ENCODE measurements around the gene KAZN.

KAZN gene

DNA sequence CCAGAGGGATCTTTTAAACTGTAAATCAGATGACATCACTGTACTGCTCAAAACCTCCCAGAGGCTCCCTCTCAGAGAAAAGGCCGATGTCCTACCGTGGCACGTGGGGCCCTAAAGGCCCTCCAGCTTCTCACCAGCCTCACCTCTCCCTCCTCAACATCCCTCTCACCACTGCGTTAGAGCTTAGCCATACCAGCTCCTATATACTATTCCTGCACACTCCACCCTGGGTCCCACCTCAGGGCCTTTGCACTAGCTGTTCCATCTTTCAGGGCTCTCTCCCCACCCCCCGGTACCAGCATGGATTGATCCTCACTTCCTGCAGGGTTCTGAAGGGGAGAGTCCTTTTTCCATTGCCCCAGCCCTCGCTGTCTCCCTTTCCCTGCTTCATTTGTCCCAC lies 111.8 kb downstream of the KAZN start:
- H3K9ac ChIP-seq (ENCODE audit: low read length), result no peak overlapping the region
- H3K4me1 ChIP-seq (ENCODE audit: control insufficient read depth, insufficient read depth, low read length), result peaks cover 3% of the 10 kb centered on the region; the same call in 1 of the 2 replicates
- H3K27ac ChIP-seq (ENCODE audit: low read depth, low read length), result no peak overlapping the region
- H3K9me3 ChIP-seq (ENCODE audit: control insufficient read depth, insufficient read depth, low read depth, low read length), result peaks cover 30% of the 10 kb centered on the region
- H3K27me3 ChIP-seq (ENCODE audit: control insufficient read depth, insufficient read depth, low read length), result no peaks in the 10 kb centered on the region
- H3K4me3 ChIP-seq (ENCODE audit: low read depth, low read length), result no peak overlapping the region
- peaks cover 21% of the 10 kb centered on the region for H3K36me3 ChIP-seq (ENCODE audit: control insufficient read depth, insufficient read depth, low read length)

DNA sequence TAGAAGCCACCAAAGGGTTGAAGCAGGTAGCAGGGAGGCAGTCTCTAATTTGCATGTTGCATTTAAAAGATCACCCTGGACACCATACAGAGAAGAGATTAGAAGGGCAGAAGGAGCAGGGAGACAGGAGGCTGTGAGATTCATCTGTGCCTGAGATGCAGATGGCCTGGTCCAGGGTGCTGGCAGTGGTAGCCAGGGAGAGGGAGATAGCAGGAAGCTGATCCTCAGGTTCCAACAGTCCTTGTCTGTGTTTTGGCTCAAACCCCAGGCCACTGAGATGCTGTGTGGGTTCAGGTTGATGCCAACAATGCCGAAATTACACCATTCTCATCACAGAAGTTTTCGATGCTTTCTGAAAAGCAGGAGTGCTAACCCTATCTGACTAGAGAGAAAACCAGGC lies 113.7 kb downstream of the KAZN start:
- Histone ChIP-seq H3K4me3 (ENCODE audit: low read depth, low read length) (no peak overlapping the region), H3K27me3 (ENCODE audit: control insufficient read depth, insufficient read depth, low read length) (no peaks in the 10 kb centered on the region), H3K4me1 (ENCODE audit: control insufficient read depth, insufficient read depth, low read length) (peaks cover 10% of the 10 kb centered on the region; the same call in 1 of the 2 replicates), H3K27ac (ENCODE audit: low read depth, low read length) (no peak overlapping the region), H3K9ac (ENCODE audit: low read length) (no peak overlapping the region), H3K9me3 (ENCODE audit: control insufficient read depth, insufficient read depth, low read depth, low read length) (peaks cover 14% of the 10 kb centered on the region), H3K36me3 (ENCODE audit: control insufficient read depth, insufficient read depth, low read length) (peaks cover 17% of the 10 kb centered on the region)

DNA sequence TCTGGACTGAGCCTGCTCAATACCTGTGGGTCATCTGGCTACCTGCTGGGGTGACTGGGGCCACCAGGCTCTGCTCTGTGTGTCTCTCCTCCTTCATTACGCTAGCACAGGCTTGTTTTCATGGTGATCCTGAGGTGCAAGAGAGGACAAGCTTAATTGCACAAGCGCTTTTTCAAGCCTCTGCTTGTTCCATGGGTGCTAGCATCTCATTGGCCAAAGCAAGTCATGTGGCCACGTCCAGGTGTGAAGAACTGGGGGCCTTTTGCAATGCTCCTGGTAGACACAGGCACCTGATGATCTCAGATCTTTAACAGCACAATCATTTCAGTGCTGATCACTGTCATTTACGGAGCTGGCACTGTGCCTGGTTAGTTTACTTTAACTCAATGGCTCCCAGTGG lies 114.6 kb downstream of the KAZN start:
- Histone ChIP-seq H3K9ac (ENCODE audit: low read length) (no peak overlapping the region), H3K27me3 (ENCODE audit: control insufficient read depth, insufficient read depth, low read length) (no peaks in the 10 kb centered on the region), H3K36me3 (ENCODE audit: control insufficient read depth, insufficient read depth, low read length) (peaks cover 9% of the 10 kb centered on the region; the same call in 1 of the 2 replicates), H3K27ac (ENCODE audit: low read depth, low read length) (no peak overlapping the region), H3K4me3 (ENCODE audit: low read depth, low read length) (no peak overlapping the region), H3K4me1 (ENCODE audit: control insufficient read depth, insufficient read depth, low read length) (peaks cover 10% of the 10 kb centered on the region; the same call in 1 of the 2 replicates), H3K9me3 (ENCODE audit: control insufficient read depth, insufficient read depth, low read depth, low read length) (peaks cover 4% of the 10 kb centered on the region)

DNA sequence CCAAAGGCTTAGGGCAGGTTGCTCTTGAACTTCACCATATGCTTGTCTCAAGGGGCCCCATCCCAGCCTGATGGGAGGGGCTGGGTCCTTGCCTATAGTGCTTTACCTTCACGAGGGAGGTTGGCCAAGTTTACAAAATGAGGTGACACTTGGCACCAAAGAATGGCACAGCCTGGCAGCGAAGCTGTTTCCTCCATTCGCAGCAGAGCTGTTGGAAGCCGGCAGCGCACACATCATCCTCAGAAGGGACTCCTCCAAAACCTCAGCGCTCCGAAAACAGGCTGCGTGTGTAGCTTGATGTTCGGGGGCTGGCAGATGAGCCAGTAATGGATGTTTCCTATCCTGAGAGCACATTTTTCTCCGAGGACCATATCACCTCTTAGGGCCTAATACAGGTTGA lies 116.8 kb downstream of the KAZN start:
- H3K4me1 ChIP-seq (ENCODE audit: control insufficient read depth, insufficient read depth, low read length), result peaks cover 10% of the 10 kb centered on the region; the same call in 1 of the 2 replicates
- no peak overlapping the region for H3K4me3 ChIP-seq (ENCODE audit: low read depth, low read length)
- no peak overlapping the region for H3K9ac ChIP-seq (ENCODE audit: low read length)
- H3K27me3 ChIP-seq (ENCODE audit: control insufficient read depth, insufficient read depth, low read length), result no peaks in the 10 kb centered on the region
- no peak overlapping the region for H3K27ac ChIP-seq (ENCODE audit: low read depth, low read length)
- no peaks in the 10 kb centered on the region for H3K36me3 ChIP-seq (ENCODE audit: control insufficient read depth, insufficient read depth, low read length)
- 0 out of 2 replicates have a peak, but pooled peaks cover 3% of the 10 kb centered on the region for H3K9me3 ChIP-seq (ENCODE audit: control insufficient read depth, insufficient read depth, low read depth, low read length)

GRCh38 chr1:14715802-14716201 lies 117.3 kb downstream of the KAZN start:
- Histone ChIP-seq H3K4me1 (ENCODE audit: control insufficient read depth, insufficient read depth, low read length) (peaks cover 10% of the 10 kb centered on the region; the same call in 1 of the 2 replicates), H3K4me3 (ENCODE audit: low read depth, low read length) (no peak overlapping the region), H3K9ac (ENCODE audit: low read length) (no peak overlapping the region), H3K36me3 (ENCODE audit: control insufficient read depth, insufficient read depth, low read length) (no peaks in the 10 kb centered on the region), H3K27ac (ENCODE audit: low read depth, low read length) (no peak overlapping the region), H3K27me3 (ENCODE audit: control insufficient read depth, insufficient read depth, low read length) (no peaks in the 10 kb centered on the region), H3K9me3 (ENCODE audit: control insufficient read depth, insufficient read depth, low read depth, low read length) (0 out of 2 replicates have a peak, but pooled peaks cover 3% of the 10 kb centered on the region)

DNA sequence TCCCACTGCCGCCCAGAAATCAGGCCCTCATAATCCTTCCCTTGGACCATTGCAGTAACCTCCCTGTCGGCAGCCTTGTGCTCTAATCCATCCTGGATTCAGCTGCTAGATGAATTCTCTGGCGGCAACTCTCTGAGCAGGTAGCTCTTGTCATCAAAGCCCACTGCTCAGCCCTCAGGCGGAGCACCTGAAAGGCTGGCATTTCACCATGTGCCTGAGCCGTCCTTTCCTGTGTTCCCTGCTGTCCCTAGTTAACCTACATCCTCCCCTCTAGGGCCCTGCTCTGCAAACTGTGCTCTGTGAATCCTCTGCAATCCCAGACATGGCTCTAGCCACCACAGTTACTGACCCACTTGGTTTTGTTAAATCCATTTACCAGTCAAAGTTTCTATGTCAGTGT lies 118.0 kb downstream of the KAZN start:
- H3K9me3 ChIP-seq (ENCODE audit: control insufficient read depth, insufficient read depth, low read depth, low read length), result 0 out of 2 replicates have a peak, but pooled peaks cover 3% of the 10 kb centered on the region
- no peak overlapping the region for H3K27ac ChIP-seq (ENCODE audit: low read depth, low read length)
- H3K4me1 ChIP-seq (ENCODE audit: control insufficient read depth, insufficient read depth, low read length), result peaks cover 10% of the 10 kb centered on the region; the same call in 1 of the 2 replicates
- no peak overlapping the region for H3K9ac ChIP-seq (ENCODE audit: low read length)
- no peak overlapping the region for H3K4me3 ChIP-seq (ENCODE audit: low read depth, low read length)
- no peaks in the 10 kb centered on the region for H3K27me3 ChIP-seq (ENCODE audit: control insufficient read depth, insufficient read depth, low read length)
- no peaks in the 10 kb centered on the region for H3K36me3 ChIP-seq (ENCODE audit: control insufficient read depth, insufficient read depth, low read length)

DNA sequence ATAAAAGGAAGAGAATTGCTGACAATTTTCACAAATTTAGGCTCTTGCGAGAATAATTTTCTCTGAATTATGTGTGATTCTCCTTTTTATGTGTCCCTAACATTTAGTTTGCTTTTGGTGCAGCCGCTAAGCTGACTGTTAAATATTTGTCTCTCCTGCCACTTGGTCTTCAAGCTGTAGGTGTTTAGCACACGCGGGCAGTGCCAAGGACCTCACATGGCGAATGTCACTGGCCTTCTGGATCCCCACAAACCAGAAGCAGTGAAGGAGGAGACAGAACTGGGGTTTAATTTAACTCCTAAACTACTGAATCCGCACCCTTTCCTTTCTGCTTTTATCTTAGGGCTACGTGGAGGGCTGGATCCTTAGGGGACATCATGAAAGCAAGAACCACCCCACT lies 120.0 kb downstream of the KAZN start:
- Histone ChIP-seq H3K36me3 (ENCODE audit: control insufficient read depth, insufficient read depth, low read length) (no peaks in the 10 kb centered on the region), H3K27ac (ENCODE audit: low read depth, low read length) (no peak overlapping the region), H3K4me1 (ENCODE audit: control insufficient read depth, insufficient read depth, low read length) (peaks cover 7% of the 10 kb centered on the region; the same call in 1 of the 2 replicates), H3K27me3 (ENCODE audit: control insufficient read depth, insufficient read depth, low read length) (no peaks in the 10 kb centered on the region), H3K9me3 (ENCODE audit: control insufficient read depth, insufficient read depth, low read depth, low read length) (0 out of 2 replicates have a peak, but pooled peaks cover 3% of the 10 kb centered on the region), H3K4me3 (ENCODE audit: low read depth, low read length) (no peak overlapping the region), H3K9ac (ENCODE audit: low read length) (no peak overlapping the region)

GRCh38 chr1:14723401-14723800 lies 124.9 kb downstream of the KAZN start:
- Histone ChIP-seq H3K27me3 (ENCODE audit: control insufficient read depth, insufficient read depth, low read length) (no peaks in the 10 kb centered on the region), H3K36me3 (ENCODE audit: control insufficient read depth, insufficient read depth, low read length) (no peaks in the 10 kb centered on the region), H3K27ac (ENCODE audit: low read depth, low read length) (no peak overlapping the region)

GRCh38 chr1:14724246-14724645 lies 125.8 kb downstream of the KAZN start:
- Histone ChIP-seq H3K9ac (ENCODE audit: low read length) (no peak overlapping the region), H3K4me1 (ENCODE audit: control insufficient read depth, insufficient read depth, low read length) (peaks cover 23% of the 10 kb centered on the region), H3K36me3 (ENCODE audit: control insufficient read depth, insufficient read depth, low read length) (no peaks in the 10 kb centered on the region), H3K4me3 (ENCODE audit: low read depth, low read length) (no peak overlapping the region), H3K9me3 (ENCODE audit: control insufficient read depth, insufficient read depth, low read depth, low read length) (0 out of 2 replicates have a peak, but pooled peaks cover 3% of the 10 kb centered on the region), H3K27me3 (ENCODE audit: control insufficient read depth, insufficient read depth, low read length) (no peaks in the 10 kb centered on the region), H3K27ac (ENCODE audit: low read depth, low read length) (no peak overlapping the region)

More at GRCh38 chr1:14723401-14723800, 124.9 kb downstream of the KAZN start:
- Histone ChIP-seq H3K9me3 (ENCODE audit: control insufficient read depth, insufficient read depth, low read depth, low read length) (0 out of 2 replicates have a peak, but pooled peaks cover 6% of the 10 kb centered on the region), H3K4me3 (ENCODE audit: low read depth, low read length) (no peak overlapping the region), H3K9ac (ENCODE audit: low read length) (no peak overlapping the region), H3K4me1 (ENCODE audit: control insufficient read depth, insufficient read depth, low read length) (peaks cover 15% of the 10 kb centered on the region)

DNA sequence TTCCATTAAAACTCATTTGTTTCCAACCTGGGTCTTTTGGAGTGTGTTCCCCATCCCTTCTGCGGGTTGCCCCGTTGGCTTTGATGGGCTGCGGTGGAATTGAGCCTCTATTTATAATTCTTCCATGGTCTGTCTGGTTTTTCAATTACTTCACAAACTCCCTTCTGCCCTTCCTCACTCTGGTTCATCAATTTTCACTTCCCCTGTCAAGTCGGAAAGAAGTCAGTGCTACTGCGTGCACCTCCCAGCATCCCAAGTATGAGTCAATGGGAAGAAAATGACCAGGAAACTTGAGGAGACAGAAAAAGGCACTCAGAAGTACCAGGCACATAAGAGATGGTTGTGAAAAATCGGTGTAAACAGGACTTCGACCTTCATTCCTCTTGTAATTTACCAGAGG lies 126.2 kb downstream of the KAZN start:
- no peaks in the 10 kb centered on the region for H3K27me3 ChIP-seq (ENCODE audit: control insufficient read depth, insufficient read depth, low read length)
- 0 out of 2 replicates have a peak, but pooled peaks cover 3% of the 10 kb centered on the region for H3K9me3 ChIP-seq (ENCODE audit: control insufficient read depth, insufficient read depth, low read depth, low read length)
- H3K27ac ChIP-seq (ENCODE audit: low read depth, low read length), result no peak overlapping the region
- no peak overlapping the region for H3K9ac ChIP-seq (ENCODE audit: low read length)
- no peak overlapping the region for H3K4me3 ChIP-seq (ENCODE audit: low read depth, low read length)
- peaks cover 27% of the 10 kb centered on the region for H3K4me1 ChIP-seq (ENCODE audit: control insufficient read depth, insufficient read depth, low read length)
- H3K36me3 ChIP-seq (ENCODE audit: control insufficient read depth, insufficient read depth, low read length), result no peaks in the 10 kb centered on the region

GRCh38 chr1:14725238-14725637 lies 126.8 kb downstream of the KAZN start:
- Histone ChIP-seq H3K27ac (ENCODE audit: low read depth, low read length) (no peak overlapping the region), H3K9ac (ENCODE audit: low read length) (no peak overlapping the region), H3K4me3 (ENCODE audit: low read depth, low read length) (no peak overlapping the region), H3K9me3 (ENCODE audit: control insufficient read depth, insufficient read depth, low read depth, low read length) (0 out of 2 replicates have a peak, but pooled peaks cover 3% of the 10 kb centered on the region), H3K27me3 (ENCODE audit: control insufficient read depth, insufficient read depth, low read length) (no peaks in the 10 kb centered on the region), H3K36me3 (ENCODE audit: control insufficient read depth, insufficient read depth, low read length) (no peaks in the 10 kb centered on the region), H3K4me1 (ENCODE audit: control insufficient read depth, insufficient read depth, low read length) (peaks cover 28% of the 10 kb centered on the region)
